HG02642 (cell line): ENCODE measurements around the gene TNFAIP3.
A peak's percentile ranks its signal among the peaks of the same experiment; 100 is the strongest.

Experiments used
- ATAC-seq: cut with Tn5 transposase; IDR thresholded peaks from one replicate; pipeline ENCODE4 v1.9.1; 2021; ENCODE audit warnings: mild to moderate bottlenecking; ENCODE audit not compliant: unreplicated experiment, poor library complexity

The TNFAIP3 gene

DNA sequence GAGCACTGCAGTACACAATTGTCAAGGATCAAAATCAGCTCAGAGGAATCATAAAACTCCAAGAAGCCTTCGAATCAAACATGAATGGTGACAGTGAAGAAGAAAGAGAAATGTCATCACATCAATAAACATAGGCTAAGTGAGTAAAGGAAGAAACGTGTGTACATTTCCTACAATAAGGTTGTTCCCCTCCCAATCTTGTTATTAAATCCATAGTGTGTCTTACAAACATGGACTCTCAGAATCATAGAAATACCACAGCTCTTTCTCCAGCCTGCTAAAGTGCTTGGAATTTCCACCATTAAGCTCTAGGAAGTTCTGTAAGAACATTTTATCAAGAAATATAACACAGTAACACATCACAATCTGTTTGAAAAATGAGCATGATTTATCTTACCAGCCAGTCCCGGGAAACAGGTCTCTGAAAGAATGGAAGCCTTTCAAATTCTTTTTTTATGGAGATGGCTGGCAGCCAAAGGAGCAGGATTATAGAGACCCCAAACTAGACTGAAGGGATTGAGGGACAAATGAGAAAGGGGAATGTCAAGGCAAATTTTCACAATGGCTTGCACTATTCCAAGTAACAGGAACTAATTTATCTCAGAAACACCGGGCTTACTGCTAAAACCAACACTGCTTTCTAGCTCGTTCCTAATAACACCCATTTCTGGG lies 4.5 kb upstream of the TNFAIP3 start:
- no peak for ATAC-seq

DNA sequence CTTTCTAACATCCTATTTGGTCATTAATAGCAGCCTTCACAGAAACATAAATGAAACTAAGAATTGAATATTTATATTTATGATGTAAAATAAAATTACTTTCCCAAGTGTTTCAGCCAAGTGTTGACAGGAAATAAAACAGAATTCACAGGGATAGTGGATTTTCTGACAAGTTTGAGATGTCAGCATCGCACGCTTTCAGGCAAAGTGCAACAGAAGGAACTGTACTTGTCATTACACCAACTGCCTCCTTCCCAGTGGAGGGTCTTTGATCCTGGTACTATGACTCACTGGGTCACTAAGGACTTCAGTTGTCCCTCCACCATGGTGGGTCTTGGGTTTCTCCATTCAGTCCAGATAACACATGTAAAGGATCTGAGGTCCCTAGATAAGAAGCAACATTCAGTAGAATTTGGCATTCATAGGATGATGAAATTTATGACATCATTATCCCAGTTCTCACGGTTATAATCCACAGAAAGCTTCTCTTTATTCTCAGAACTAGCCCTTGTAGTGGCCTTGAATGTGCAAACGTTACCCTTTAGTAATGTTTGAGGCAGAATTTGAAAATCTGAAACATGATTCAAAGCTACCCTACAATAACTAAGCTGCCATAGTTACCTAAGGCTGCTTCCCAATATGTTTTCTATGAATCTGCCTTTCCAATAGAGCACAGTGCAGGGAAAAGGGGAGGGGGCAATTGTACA lies 3.8 kb upstream of the TNFAIP3 start:
- ATAC-seq, result no peak

DNA sequence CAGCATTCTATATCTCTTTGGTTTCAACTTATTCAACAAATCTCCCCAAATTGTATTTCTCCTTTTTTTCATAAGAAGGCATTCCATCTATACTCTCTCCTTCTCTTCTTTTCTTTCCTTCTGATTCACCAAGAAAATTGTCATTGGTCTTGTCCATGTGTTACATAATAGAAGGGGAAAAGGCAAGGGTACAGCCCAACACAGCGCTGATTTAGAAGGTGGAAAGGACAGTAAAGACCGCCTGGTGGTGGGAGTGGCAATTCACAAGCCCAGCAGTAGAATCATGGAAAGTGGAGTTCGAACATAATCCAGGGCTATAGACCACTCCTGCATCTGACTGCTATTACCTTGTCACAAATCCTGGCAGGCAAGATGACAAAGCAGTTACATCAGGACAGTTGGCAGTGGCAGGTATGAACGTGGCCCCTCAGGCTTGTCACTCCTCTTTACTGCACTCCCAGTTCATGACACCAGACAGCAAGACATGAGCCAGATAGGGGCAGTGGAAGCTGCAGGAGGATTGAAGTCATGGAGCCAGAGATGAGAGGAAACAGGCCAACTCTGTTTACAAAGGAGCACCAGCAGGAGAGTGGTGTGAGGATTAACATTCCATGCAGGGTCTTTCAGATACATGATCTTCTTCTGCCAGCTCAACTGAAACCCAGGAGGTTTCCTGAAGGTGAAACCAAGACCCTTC lies 2.1 kb upstream of the TNFAIP3 start:
- no peak for ATAC-seq

DNA sequence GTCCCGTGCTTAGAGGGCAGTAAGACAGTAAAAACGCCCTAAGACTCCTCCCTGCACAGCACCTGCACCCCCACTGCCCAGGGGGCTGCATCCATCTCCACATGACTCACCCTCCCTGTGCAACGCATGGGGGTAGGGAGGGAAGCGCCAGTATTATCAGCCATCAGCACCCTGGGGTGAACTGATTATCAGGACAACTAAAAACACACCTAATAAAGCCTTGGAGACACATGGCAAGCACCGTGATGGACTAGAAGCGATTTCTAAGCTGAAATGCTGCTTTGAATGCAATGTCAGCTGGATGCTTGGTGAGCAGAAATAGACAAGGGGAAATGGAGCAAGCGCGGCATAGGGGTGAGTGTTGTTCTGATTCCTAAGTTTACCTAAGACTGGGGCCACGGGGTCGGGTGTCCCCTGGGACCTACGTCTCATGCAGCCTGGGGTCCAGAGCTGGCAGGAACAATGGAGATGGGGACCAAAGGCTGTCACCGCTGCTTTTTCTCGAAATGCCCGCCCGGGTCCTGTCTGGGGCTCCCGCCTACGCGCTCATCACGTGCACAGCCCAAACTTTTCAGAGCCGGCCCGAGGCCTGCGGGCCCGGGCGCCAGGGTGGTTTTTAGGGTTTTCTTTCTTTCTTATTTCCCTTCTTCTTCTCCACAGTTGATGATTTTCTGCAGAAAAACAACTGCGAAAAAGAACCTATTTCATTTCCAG lies 702 bp upstream of the TNFAIP3 start:
- ATAC-seq, result peak; percentile 35

- ATAC-seq, result peak; percentile 5
Measured at GRCh38 chr6:137867685-137868509, 838 bp downstream of the TNFAIP3 start.

GRCh38 chr6:137868721-137869548 lies 1.9 kb downstream of the TNFAIP3 start:
- no peak for ATAC-seq

GRCh38 chr6:137869549-137870307 lies 2.7 kb downstream of the TNFAIP3 start:
- no peak for ATAC-seq

- ATAC-seq, result no peak
Measured at GRCh38 chr6:137870308-137870644, 3.2 kb downstream of the TNFAIP3 start.

- peak; percentile 28 for ATAC-seq
Measured at GRCh38 chr6:137870744-137871247, 3.7 kb downstream of the TNFAIP3 start.

- no peak for ATAC-seq
Measured at GRCh38 chr6:137871291-137871690, 4.2 kb downstream of the TNFAIP3 start.

DNA sequence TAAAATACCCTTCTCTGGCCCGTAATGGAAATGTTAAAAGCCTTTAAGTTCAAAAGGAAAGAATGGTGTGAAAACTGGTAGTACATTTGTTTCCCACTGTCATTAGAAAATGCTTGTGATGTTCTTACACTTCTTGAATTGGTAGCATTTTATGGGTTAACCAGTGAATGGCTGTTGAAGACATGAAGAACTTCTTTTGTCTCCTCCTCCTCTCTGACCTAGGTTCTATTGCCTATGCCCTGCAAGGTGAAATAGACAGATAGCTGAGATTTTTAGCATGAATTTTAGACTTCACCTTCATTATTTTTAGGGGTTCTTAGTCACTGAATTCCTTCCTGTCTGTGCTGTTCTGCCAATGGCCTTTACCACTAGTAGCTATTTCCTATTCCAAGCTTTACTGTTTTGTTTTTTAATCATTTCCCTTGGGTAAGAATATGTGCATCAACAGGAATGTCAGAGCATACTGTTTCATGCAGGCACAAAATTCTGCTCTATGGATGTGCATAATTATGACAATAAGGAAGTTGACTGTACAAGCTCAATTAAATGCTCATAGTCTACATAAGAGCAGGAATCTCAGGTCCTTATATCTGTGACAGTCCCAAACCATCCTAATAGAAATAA lies 4.9 kb downstream of the TNFAIP3 start:
- ATAC-seq, result no peak

DNA sequence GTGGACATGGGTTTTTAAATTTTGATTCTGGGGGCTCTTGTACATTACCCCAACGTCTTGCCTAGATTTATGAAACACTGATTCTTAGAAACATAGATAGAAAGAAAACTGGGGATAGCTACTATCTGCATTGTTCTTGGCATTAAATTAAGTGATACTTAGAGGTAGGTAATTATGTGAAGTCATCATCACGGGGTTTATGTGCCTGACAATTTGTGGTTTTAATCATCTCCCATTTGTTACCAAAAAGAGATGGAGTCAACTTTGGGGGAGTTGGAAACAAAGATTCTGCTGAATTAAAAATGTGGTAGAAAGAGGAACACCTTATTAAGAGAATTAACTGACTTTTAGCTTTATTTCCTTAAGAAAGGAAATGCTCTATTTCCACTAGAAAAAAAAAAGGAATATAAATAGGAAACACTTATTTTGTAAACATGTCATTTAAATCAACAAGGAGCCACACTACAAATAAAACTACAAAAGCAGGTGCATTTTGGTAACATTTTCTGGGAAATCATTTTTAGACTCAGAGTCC lies 5.6 kb downstream of the TNFAIP3 start:
- ATAC-seq, result no peak

DNA sequence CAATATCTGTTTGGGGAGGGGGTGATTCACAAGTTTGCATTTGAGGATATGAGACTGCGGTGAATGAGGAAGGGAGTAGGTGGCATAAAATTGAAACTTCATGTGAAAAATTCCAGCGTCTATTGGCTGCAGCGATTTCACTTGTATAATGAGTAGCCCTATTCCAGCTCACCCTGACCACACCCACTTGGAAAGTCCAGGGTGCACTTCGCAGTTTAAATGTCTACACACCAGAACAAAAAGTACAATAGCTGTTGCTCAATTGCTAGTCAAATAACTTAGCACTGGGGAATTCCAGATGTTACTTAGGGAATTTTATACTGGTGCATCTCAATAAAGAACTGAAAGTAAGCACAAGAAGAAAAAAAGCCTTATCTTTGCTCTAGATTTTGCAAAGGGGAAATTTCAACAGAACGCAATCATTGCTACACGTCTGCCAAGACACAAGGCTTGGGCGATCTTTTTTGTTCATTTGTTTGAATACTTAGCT lies 6.3 kb downstream of the TNFAIP3 start:
- ATAC-seq, result peak; percentile 47

- no peak for ATAC-seq
Measured at GRCh38 chr6:137874204-137875057, 7.4 kb downstream of the TNFAIP3 start.

DNA sequence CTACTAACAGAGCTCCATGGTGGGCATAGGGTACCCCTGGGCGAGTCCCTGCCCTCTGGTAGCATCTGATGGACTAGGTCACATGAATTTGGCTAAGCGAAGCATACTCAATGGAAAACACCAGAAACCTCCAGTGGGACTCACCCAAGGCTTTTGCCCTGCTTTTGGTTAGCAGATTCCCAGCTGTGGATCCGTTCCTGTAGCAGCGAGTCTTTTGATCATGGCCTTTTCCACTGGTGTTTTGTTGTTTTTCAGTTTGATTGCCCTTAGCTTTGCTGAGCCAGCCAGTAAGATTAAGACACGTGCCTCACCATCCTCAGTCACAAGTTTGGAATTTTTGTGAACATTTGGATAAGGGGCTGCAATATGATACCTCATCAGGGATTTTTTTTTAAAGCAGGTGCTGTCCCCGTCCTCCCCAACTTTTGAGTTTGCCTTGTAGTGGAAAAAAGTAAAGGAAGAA lies 8.0 kb downstream of the TNFAIP3 start:
- no peak for ATAC-seq

DNA sequence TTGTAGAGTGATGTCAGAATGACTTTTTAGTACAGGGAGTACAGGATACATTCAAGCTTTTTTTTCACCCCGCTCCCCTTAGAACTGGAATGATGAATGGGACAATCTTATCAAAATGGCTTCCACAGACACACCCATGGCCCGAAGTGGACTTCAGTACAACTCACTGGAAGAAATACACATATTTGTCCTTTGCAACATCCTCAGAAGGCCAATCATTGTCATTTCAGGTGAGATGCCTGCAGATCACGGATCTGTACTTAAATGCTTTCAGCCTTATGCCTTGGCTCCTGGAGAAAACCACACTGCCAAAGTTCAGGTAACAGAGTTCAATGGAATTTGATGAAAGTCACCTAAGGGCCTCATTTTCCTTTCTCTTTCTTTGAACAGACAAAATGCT lies 8.5 kb downstream of the TNFAIP3 start:
- ATAC-seq, result no peak
